NCI-H2196 (cell line): ENCODE data around the gene USP12.
A peak's percentile ranks its signal among the peaks of the same experiment; 100 is the strongest.

Experiments
- DNase-seq: peaks from one replicate; lab custom pipeline; 2025; ENCODE audit not compliant: unreplicated experiment; lab: John Stamatoyannopoulos, UW

Gene USP12

GRCh38 chr13:27183561-27184147, 12.0 kb upstream of the USP12 start:
- DNase-seq: no peak

DNA sequence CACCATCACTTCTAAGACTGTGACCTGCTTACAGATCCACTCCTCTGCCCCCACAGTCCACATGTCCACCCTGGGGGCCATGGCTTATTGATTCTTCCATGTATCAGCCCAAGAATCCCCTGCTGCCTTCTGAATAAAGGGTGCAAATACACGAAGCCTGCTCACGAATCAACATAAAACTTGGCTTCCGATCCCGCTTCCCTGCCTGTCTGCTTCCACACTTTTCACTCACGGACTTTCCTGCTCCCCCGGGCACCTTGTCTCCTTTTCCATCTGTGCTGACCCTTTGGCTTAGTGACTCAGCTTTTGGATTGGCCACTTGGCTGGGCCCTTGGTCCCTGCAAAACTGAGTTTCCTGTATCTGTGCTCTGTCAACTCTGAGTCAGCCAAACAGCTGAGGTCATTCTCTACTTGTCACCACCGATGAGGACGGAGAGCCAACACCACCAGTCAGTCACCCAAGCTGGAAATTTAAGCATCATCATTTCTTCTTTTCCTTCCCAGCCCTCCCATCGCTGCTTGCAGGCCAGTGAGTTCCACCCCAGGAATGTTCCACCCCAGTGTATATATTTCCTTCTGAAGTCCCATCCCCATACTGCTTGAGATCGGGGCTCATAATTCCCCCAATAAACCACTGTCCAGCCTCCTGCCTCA, 11.4 kb upstream of the USP12 start:
- no peak for DNase-seq

DNA sequence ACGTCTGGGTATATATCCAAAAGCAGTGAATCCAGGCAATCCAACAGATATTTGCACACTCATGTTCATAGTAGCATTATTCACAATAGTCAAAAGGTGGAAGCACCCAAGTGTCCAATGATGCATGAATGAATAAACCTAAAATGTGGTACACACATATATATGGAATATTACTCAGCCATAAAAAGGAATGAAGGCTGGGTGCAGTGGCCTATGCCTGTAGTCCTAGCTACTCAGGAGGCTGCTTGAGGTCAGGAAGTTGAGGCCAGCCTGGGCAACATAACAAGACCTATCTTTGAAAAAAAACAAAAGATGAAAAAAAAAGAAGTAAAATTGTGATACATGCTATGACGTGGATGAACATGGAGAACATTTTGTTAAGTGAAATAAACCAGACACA, 10.4 kb upstream of the USP12 start:
- DNase-seq: no peak

GRCh38 chr13:27177852-27178251, 6.2 kb upstream of the USP12 start:
- DNase-seq: no peak

- DNase-seq: no peak
Observed at GRCh38 chr13:27176470-27177410, 5.1 kb upstream of the USP12 start.

DNA sequence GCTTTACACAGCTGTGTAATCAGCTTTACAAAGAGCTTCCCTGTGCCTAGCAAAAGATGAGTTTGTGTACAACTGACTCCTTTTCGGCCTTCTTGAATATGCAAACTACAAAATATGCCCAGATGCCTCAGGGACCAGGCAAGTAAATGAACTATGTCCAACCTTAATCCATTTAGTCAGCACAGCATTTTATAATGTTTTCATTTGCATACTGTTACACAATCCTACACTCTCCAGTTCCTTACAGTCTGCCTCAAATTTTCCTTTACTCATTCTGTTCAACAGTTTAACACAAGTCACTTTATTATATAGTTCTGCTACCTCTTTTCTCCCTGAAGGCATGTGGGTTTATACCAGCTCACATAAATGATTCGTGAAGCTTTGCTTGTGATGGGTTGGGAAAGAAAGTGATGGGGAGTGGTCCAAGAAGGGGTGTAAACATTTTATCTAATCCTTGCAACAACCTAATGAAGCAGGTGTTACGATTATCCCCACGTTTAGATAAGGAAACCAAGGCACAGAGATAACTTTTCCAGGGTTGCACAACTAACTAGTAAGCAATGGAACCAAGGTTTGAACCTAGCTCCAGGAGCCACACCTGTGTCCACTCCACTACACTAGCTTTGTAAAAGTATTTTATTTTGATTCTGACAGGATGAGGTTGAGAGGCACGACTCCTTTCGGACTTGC, 3.3 kb upstream of the USP12 start:
- no peak for DNase-seq

DNA sequence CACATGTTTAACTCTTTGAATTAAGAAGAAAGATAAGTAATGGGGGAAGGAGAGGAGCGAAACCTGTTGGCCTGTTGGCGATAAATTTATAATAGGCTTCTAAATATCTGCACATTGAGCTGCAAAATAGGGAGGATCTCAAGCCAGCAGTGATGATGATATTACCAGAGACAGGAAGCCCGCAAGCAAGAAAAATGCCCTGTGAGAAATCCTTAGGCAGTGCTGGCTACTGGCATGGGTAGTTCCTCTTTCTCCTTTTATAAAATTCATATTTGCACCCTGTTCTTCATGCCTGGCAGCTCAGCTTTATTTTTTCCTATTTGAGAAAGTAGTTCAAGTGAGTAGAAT, 858 bp upstream of the USP12 start:
- no peak for DNase-seq

GRCh38 chr13:27171827-27172494, 350 bp upstream of the USP12 start:
- peak; percentile 78 for DNase-seq

DNA sequence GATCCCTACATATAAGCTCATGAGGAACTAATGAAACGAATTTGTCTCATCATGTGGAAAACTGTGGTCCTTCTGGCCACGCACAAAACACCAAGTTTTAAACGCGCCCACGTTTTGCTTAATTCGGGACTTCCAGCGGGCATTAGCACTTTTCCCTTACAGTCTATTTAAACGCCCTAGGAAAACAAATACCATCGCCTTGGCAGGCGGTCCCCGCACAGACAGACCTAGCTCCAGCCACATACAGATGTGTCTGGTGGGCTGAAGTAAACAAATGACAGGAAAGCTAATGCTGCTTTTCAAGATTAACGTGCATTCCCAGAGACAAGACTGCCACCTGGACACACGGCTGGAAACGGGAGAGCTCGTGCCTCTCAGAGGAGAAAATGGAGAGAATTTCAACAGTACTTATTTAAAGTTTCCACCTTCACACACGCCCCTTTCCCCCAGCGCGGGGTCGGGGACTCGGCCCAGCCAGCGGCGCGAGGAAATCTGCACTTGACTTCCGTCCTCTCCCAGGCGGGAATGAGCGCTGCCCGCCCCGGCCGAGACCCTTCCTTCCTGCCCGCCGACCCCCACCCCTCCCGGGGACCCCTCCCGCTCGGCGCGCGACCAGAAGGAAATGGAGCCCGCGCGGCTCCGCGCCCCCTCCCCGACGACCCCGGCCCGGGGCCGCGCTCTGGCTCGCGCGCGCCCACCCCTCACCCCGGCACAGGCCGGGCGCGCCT, 931 bp downstream of the USP12 start:
- no peak for DNase-seq

- no peak for DNase-seq
Observed at GRCh38 chr13:27170221-27170515, 1.4 kb downstream of the USP12 start.

DNA sequence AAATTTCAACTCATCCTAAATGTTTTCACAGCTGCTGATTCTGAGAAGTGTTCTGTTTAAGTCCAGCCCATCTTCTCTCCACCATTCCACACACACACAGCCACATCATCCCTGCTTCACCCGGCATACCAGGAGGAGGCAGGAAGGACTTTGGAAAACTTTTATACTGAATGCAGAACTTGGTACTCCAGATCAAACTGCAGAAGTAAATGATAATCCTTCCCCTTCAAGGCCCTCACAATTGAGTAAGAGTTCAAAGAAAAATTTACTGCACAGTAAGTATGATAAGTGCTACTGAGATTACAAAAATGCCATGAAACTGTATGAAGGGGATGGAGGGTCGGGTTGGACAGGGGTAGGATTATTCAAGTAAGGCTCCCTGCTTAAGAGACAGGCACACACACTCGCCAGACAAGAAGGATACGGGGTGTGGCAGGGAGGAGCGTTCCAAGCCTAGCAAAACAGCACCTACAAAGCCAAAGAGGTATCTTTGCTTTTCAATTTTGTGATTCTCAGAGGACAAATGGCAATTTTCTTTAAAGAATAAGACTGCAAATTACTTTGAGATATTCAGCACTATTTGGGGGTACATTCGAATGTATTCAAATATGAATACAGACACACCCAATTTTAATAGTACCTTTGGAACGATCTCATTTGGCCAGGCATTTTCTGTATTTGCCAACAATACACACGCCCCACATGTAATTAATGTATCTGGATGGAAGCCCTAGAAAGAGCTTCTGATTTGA, 2.5 kb downstream of the USP12 start:
- no peak for DNase-seq

- no peak for DNase-seq
Observed at GRCh38 chr13:27168086-27168485, 3.5 kb downstream of the USP12 start.

- DNase-seq: no peak
Observed at GRCh38 chr13:27166313-27166712, 5.3 kb downstream of the USP12 start.

- DNase-seq: no peak
Observed at GRCh38 chr13:27161980-27162379, 9.6 kb downstream of the USP12 start.

- no peak for DNase-seq
Observed at GRCh38 chr13:27161423-27161822, 10.2 kb downstream of the USP12 start.

GRCh38 chr13:27160657-27161295, 10.8 kb downstream of the USP12 start:
- DNase-seq: no peak

GRCh38 chr13:27159806-27160563, 11.6 kb downstream of the USP12 start:
- DNase-seq: no peak

DNA sequence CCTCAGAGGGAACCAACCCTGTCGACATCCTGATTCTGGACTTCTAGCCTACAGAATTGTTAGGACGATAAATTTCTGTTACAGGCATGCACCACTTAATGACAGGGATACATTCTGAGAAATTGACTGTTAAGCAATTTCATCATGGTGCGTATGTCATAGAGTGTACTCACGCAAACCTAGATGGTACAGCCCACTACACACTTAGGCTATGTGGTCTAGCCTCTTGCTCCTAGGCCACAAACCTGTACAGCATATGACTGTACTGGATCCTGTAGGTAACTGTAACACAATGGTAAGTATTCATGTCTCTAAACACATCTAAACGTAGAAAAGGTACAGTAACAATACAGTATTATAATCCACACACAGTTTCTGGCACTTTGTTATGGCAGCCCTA, 13.3 kb downstream of the USP12 start:
- no peak for DNase-seq
